Midbrain (tissue), 1 donor: Measurements from ENCODE around the gene HSPB6.
A peak's percentile ranks its signal among the peaks of the same experiment; 100 is the strongest.
"Not testable (repeated sequence)": the region's sequence is repeated elsewhere in the genome, so short reads cannot be mapped to it uniquely, and the experiment has no call there.

Experiments
- DNase-seq: peaks from one replicate; lab custom pipeline; 2025; lab: John Stamatoyannopoulos, UW

HSPB6 gene

GRCh38 chr19:35786299-35787160 is 29.7 kb upstream of the HSPB6 start:
- DNase-seq: no peak

- no peak for DNase-seq
Measured at GRCh38 chr19:35785339-35785627, 28.5 kb upstream of the HSPB6 start.

GRCh38 chr19:35784503-35785338 is 27.9 kb upstream of the HSPB6 start:
- no peak for DNase-seq

- DNase-seq: no peak
Measured at GRCh38 chr19:35783469-35784434, 26.9 kb upstream of the HSPB6 start.

GRCh38 chr19:35782589-35782988 is 25.8 kb upstream of the HSPB6 start:
- no peak for DNase-seq

GRCh38 chr19:35781650-35782049 is 24.8 kb upstream of the HSPB6 start:
- no peak for DNase-seq

GRCh38 chr19:35780717-35781116 is 23.9 kb upstream of the HSPB6 start:
- DNase-seq: no peak

- DNase-seq: no peak
Measured at GRCh38 chr19:35780058-35780457, 23.2 kb upstream of the HSPB6 start.

GRCh38 chr19:35779033-35779432 is 22.2 kb upstream of the HSPB6 start:
- DNase-seq: no peak

- no peak for DNase-seq
Measured at GRCh38 chr19:35777961-35778360, 21.1 kb upstream of the HSPB6 start.

- peak; percentile 15 for DNase-seq
Measured at GRCh38 chr19:35777086-35777841, 20.4 kb upstream of the HSPB6 start.

- no peak for DNase-seq
Measured at GRCh38 chr19:35776102-35776788, 19.4 kb upstream of the HSPB6 start.

GRCh38 chr19:35775298-35776101 is 18.7 kb upstream of the HSPB6 start, which contains the start of gene ARHGAP33:
ARHGAP33 (plus strand) TSS chr19:35775564; CDS start chr19:35775659, 95 bp downstream.
- DNase-seq: peak; percentile 97

- DNase-seq: no peak
Measured at GRCh38 chr19:35775046-35775297, 18.1 kb upstream of the HSPB6 start.

GRCh38 chr19:35774274-35775045 is 17.6 kb upstream of the HSPB6 start:
- DNase-seq: no peak

- DNase-seq: no peak
Measured at GRCh38 chr19:35773020-35773806, 16.4 kb upstream of the HSPB6 start.

GRCh38 chr19:35772362-35772761 is 15.5 kb upstream of the HSPB6 start:
- DNase-seq: not testable (repeated sequence)

- DNase-seq: no peak
Measured at GRCh38 chr19:35768082-35768421, 11.2 kb upstream of the HSPB6 start.
